IPS DF 6.9 (cell line): ENCODE results near the gene EMSY.

Source experiments
- DNase-seq: peaks from one replicate; pipeline ENCODE4 v3.0.0-alpha.2; 2013; ENCODE audit warnings: low read depth, low spot score
- H3K27ac ChIP-seq: one replicate; pipeline ENCODE4 v1.5.1; 2013; ENCODE audit warnings: low read length, control low read depth
- H3K27me3 ChIP-seq: 2 replicates; pipeline ENCODE4 v1.6.1; 2013; ENCODE audit warnings: mild to moderate bottlenecking, low read length; ENCODE audit not compliant: control insufficient read depth, insufficient read depth
- H3K36me3 ChIP-seq: 2 replicates; pipeline ENCODE4 v1.6.1; 2013; ENCODE audit warnings: low read length; ENCODE audit not compliant: control insufficient read depth, insufficient read depth
- H3K4me1 ChIP-seq: 2 replicates; pipeline ENCODE4 v1.6.1; 2013; ENCODE audit warnings: low read length; ENCODE audit not compliant: control insufficient read depth, insufficient read depth
- H3K4me3 ChIP-seq: 2 replicates; pipeline ENCODE4 v1.5.1; 2013; ENCODE audit warnings: mild to moderate bottlenecking, low read length
- H3K9me3 ChIP-seq: 2 replicates; pipeline ENCODE4 v1.6.1; 2013; ENCODE audit warnings: low read length, inconsistent platforms; ENCODE audit not compliant: control insufficient read depth, insufficient read depth
- WGBS: extraction: QIAGEN DNeasy Blood & Tissue Kit; methylation state at CpG from one replicate; pipeline ENCODE4 v1.1.7; 2013; ENCODE audit warnings: mixed read lengths, missing lambda C conversion rate; ENCODE audit not compliant: insufficient read length, insufficient coverage; 5-methylcytosine and 5-hydroxymethylcytosine counted together

EMSY gene

DNA sequence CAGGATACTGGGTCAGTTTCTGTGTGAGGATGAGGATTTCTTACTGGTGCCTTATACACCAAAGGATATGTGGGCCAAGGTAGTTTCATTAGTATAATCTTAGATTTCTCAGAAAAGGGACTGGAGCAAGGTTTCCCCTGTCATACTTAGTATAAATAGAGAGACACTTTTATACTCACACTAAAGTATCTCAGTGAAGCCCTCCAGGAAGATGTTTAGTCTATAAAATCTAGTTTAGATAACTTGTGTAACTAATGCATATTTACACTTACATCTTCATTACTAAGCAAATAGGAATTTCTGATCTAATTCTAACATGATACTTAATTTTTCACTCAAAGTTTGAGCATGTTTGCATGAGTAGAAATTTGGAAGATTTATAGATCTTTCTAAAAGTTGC lies 11.1 kb downstream of the EMSY start:
- Histone ChIP-seq H3K27me3 (no peaks in the 10 kb centered on the region), H3K9me3 (no peaks in the 10 kb centered on the region), H3K27ac (no peak overlapping the region), H3K36me3 (peaks cover 3% of the 10 kb centered on the region; the same call in 1 of the 2 replicates), H3K4me1 (peaks cover 2% of the 10 kb centered on the region; the same call in 1 of the 2 replicates), H3K4me3 (no peak overlapping the region)
- DNase-seq = no peak

DNA sequence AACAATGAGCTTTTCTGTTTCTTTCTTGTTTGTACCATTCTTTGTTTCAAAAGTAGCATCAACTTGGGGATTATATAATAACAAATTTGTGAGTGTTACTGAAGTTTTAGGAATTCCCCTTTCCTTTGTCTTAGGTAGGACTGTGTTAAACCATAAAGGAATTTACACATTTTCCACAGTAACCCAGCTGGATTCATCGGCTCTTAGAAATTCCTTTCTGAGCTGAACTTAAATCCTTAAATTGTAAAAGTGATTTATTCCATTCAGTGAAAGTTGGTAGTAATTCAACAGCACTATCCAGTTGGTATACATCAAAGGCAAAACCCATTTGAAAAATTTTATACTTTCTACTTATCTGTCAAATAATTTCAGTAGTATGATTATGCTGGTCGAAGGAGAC lies 11.8 kb downstream of the EMSY start:
- no peak for DNase-seq
- H3K36me3 ChIP-seq = peaks cover 3% of the 10 kb centered on the region; the same call in 1 of the 2 replicates
- no CpG with 5 or more reads among the region's 2 CpGs for WGBS
- peaks cover 2% of the 10 kb centered on the region; the same call in 1 of the 2 replicates for H3K4me1 ChIP-seq
- H3K9me3 ChIP-seq = no peaks in the 10 kb centered on the region
- no peaks in the 10 kb centered on the region for H3K27me3 ChIP-seq
- H3K27ac ChIP-seq = no peak overlapping the region
- no peak overlapping the region for H3K4me3 ChIP-seq

DNA sequence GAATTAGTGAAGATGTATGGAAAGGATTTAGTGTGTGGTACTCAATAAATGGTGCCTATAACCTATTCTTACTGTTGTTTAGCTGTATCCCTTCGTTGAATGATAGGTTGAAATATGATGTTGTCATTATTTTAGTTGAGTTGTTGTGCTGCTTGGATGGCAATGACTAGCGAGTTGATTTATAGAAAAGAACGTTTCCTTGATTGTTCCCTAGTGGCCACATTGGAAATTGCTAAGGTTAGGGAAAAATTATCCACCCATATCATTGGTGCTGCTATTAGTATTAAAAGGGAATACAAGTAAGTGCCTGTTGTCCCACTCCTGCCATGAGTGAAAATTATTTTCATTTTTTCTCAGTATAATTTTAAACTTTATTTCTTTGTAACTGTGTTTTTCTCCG lies 14.5 kb downstream of the EMSY start:
- no peaks in the 10 kb centered on the region; the same call in 1 of the 2 replicates for H3K4me1 ChIP-seq
- H3K4me3 ChIP-seq = no peak overlapping the region
- DNase-seq = no peak
- no peak overlapping the region for H3K27ac ChIP-seq
- H3K9me3 ChIP-seq = no peaks in the 10 kb centered on the region
- H3K27me3 ChIP-seq = no peaks in the 10 kb centered on the region
- WGBS = no CpG with 5 or more reads among the region's 4 CpGs
- H3K36me3 ChIP-seq = peaks cover 3% of the 10 kb centered on the region; the same call in 1 of the 2 replicates

DNA sequence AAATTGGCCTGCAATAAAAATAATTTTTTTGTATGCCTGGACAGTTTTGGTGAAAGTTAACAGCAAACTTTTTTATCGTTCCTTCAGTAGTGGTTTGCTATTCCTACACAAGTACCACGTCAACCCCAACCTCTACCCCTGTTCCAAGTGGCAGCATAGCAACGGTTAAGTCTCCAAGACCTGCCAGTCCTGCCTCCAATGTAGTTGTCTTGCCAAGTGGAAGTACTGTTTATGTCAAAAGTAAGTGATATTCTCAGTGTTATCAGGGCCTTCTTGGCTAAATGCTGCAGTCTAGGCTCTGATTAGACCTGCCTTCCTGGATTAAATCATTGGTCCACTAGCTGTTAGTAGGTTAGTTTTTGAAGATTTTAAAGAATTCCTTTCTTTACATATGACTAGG lies 15.0 kb downstream of the EMSY start:
- no peak overlapping the region for H3K4me3 ChIP-seq
- no CpG with 5 or more reads among the region's 3 CpGs for WGBS
- H3K36me3 ChIP-seq = peaks cover 3% of the 10 kb centered on the region; the same call in 1 of the 2 replicates
- H3K27ac ChIP-seq = no peak overlapping the region
- no peaks in the 10 kb centered on the region for H3K27me3 ChIP-seq
- no peak for DNase-seq
- H3K9me3 ChIP-seq = no peaks in the 10 kb centered on the region
- no peaks in the 10 kb centered on the region; the same call in 1 of the 2 replicates for H3K4me1 ChIP-seq

DNA sequence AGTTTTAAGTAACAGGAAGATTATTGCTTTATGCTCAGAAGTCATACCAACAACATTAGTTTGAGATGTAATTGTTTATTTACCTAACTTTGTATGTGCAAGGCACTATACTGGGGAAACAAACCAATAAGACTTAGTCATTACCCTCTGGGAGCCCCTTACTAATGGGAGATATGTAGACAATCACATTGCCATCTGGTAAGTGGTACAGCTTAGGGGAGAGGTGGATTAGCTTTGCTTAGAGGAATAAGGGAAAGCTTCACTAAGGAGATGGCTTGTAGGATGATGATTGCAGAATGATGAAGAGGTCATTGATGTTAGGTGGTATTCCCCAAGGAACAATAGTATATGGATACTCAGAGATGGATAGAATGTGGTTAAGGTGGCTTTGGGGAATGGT lies 17.5 kb downstream of the EMSY start:
- H3K36me3 ChIP-seq = peaks cover 3% of the 10 kb centered on the region; the same call in 1 of the 2 replicates
- H3K27me3 ChIP-seq = no peaks in the 10 kb centered on the region
- no peak for DNase-seq

DNA sequence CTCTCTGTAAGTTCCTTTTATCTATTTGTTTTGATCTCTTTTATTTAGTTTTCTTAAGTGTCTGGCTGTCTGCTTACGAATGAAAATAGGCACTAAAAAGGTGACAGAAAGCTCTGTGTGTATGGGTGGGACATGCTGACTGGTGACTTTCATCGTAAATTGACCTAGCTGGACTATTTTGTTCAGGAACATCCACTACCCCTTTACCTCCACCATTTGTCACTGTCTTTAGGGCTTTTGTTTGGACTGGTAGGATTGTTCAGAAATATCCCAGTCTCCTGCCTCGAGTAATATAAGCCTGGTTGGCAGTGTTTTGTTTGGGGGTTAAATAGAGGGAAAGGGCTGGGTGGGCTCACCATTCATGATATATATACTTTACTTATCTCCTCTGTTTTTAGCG lies 20.9 kb downstream of the EMSY start:
- no peaks in the 10 kb centered on the region for H3K27me3 ChIP-seq
- H3K4me1 ChIP-seq = no peaks in the 10 kb centered on the region
- H3K27ac ChIP-seq = no peak overlapping the region
- H3K4me3 ChIP-seq = no peak overlapping the region
- no peaks in the 10 kb centered on the region; the same call in 1 of the 2 replicates for H3K36me3 ChIP-seq
- no CpG with 5 or more reads among the region's 4 CpGs for WGBS
- no peaks in the 10 kb centered on the region for H3K9me3 ChIP-seq
- DNase-seq = no peak

More for the DNA sequence above, 17.5 kb downstream of the EMSY start:
- Histone ChIP-seq H3K4me3 (no peak overlapping the region), H3K4me1 (no peaks in the 10 kb centered on the region), H3K9me3 (no peaks in the 10 kb centered on the region), H3K27ac (no peak overlapping the region)

DNA sequence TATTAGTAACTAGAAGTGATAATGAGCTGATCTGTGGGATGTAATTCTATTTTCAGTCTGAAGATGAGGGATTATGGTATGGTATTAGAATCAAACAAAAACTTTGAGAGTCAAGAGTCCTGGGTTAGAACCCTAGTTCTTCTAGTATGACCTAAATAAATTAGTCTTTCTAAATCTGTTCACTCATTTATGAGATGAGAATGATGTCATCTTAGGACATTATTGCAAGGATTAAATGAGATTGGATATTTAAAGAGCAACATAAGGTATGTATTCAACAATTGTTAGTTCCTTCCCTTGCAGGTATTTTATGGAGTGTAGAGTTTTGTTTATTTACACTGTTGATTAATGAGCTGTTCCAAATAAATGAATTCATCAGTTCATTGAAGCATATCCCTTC lies 21.8 kb downstream of the EMSY start:
- no peaks in the 10 kb centered on the region for H3K4me1 ChIP-seq
- H3K27me3 ChIP-seq = no peaks in the 10 kb centered on the region
- H3K4me3 ChIP-seq = no peak overlapping the region
- no peaks in the 10 kb centered on the region; the same call in 1 of the 2 replicates for H3K36me3 ChIP-seq
- no peak for DNase-seq
- H3K27ac ChIP-seq = no peak overlapping the region
- no peaks in the 10 kb centered on the region for H3K9me3 ChIP-seq

DNA sequence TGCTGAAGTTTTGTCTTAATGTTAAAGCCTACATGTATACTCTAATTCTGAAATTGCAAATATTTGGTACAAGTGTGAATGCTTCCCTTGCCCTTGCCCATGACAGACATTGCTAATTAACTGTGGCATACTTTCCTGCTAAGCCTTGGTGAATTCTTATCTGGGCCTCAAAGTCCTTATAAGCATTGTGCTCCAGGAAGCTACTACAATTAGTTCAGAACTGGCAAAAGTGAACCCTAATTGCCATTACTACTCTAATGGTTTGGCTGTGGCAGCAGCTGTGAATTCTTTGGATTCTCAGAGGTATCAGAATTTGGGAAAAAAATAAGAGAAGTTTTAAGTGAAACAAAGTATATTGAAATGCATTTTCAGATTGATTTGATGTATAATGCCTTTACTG lies 24.3 kb downstream of the EMSY start:
- no peak overlapping the region for H3K4me3 ChIP-seq
- no peaks in the 10 kb centered on the region for H3K27me3 ChIP-seq
- no peak overlapping the region for H3K27ac ChIP-seq
- DNase-seq = no peak
- peaks cover 5% of the 10 kb centered on the region; the same call in 1 of the 2 replicates for H3K36me3 ChIP-seq
- no peaks in the 10 kb centered on the region for H3K4me1 ChIP-seq
- no peaks in the 10 kb centered on the region for H3K9me3 ChIP-seq

DNA sequence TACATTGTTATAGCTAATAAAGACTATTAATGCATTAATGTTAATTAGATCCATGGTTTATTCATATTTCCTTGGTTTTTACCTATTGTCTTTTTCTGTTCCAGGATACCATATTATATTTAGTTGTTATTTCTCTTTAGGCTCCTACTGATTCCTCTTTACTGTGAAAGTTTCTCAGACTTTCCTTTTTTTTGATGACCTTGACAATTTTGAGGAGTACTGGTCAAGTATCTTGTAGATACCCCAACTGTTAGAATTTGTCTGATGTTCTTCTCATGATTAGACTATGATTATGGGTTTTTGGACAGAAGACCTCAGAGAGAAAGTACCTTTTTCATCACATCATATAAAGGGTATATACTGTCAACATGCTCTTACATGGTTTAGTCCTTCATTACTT lies 26.6 kb downstream of the EMSY start:
- H3K4me1 ChIP-seq = no peaks in the 10 kb centered on the region
- H3K36me3 ChIP-seq = peaks cover 5% of the 10 kb centered on the region; the same call in 1 of the 2 replicates
- H3K27me3 ChIP-seq = no peaks in the 10 kb centered on the region
- DNase-seq = no peak
- H3K4me3 ChIP-seq = no peak overlapping the region
- no peaks in the 10 kb centered on the region for H3K9me3 ChIP-seq
- H3K27ac ChIP-seq = no peak overlapping the region

DNA sequence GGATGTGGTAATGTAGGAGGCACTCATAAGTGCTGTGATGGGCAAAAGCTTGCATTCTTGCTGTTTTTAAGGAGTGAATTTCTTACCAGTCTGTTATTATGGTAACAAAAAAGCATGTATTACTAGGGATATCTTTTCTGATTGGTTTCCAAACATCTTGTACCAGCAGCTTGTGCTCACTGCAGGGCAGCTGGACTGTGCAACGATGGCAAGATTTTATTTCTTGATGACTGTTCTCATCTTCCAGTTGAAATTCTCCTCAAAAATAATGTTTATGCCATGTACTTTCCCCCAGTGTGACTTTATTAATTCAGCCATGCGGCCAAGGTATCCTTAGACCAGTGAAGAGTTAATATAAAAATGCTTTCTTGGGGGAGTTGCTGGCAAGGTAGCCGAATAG lies 35.4 kb downstream of the EMSY start:
- Histone ChIP-seq H3K36me3 (peaks cover 5% of the 10 kb centered on the region; the same call in 1 of the 2 replicates), H3K27ac (no peak overlapping the region), H3K9me3 (no peaks in the 10 kb centered on the region), H3K27me3 (no peaks in the 10 kb centered on the region), H3K4me1 (no peaks in the 10 kb centered on the region), H3K4me3 (no peak overlapping the region)
- DNase-seq = no peak
- WGBS = no CpG with 5 or more reads among the region's 3 CpGs

DNA sequence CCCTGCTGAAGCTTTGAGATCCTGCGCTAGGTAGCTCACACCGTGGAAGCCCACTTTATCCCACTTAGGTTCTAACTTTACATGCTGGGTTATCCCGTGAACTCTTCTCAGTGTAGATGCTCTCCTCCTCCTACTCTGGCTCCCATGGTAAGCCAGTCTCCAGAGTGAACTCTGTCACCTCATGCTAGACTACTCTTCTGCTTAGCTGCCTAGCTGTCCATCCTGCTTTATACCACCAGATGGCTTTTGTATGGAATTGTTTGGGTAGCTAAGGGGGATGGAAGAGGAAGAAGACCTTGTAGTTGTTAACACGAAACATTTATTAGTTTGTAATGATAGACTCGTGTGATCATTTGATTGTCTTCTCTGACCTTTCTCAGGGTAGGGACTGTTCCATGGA lies 46.8 kb downstream of the EMSY start:
- no CpG with 5 or more reads among the region's 5 CpGs for WGBS
- Histone ChIP-seq H3K27ac (no peak overlapping the region), H3K27me3 (no peaks in the 10 kb centered on the region), H3K4me1 (no peaks in the 10 kb centered on the region; the same call in 1 of the 2 replicates), H3K4me3 (no peak overlapping the region), H3K36me3 (peaks cover 6% of the 10 kb centered on the region), H3K9me3 (no peaks in the 10 kb centered on the region)
- no peak for DNase-seq
